Epithelial cell of esophagus (primary cell): ENCODE measurements around the gene TMEM235.

Experiments
- DNase-seq: peaks from one replicate; pipeline ENCODE4 v3.0.0; 2010; ENCODE audit warnings: low read depth
- H3K4me3 ChIP-seq: 2 replicates; pipeline ENCODE4 v1.5.1; 2011; ENCODE audit warnings: mild to moderate bottlenecking, low read length, control low read depth
- CTCF ChIP-seq: IDR thresholded peaks from 2 replicates; pipeline ENCODE4 v1.5.1; 2011; ENCODE audit warnings: low read depth, mild to moderate bottlenecking, low read length, control low read depth, inconsistent platforms; ENCODE audit not compliant: insufficient read depth; ENCODE audit errors: missing control alignments

Gene TMEM235

GRCh38 chr17:78289004-78289403, 57.6 kb downstream of the TMEM235 start:
- no peak for DNase-seq
- H3K4me3 ChIP-seq, result no peak overlapping the region
- no peak for TF ChIP-seq CTCF

- peak; percentile 90 for DNase-seq
- peak; percentile 87 for TF ChIP-seq CTCF
- H3K4me3 ChIP-seq, result no peak overlapping the region
Observed at GRCh38 chr17:78289802-78290363, 58.5 kb downstream of the TMEM235 start.
